ENCODE results near the gene IMPA2.
A peak's percentile ranks its signal among the peaks of the same experiment; 100 is the strongest.
"Not testable (repeated sequence)": the region's sequence is repeated elsewhere in the genome, so short reads cannot be mapped to it uniquely, and the experiment has no call there.

The IMPA2 gene

GRCh38 chr18:12066910-12067511, 85.7 kb downstream of the IMPA2 start:
- no peak for TF ChIP-seq CTCF (conservative IDR thresholded peaks at IDR 0.05; ENCODE audit: low read depth, low read length)
- H3K4me3 ChIP-seq (ENCODE audit: low read depth, low read length): no peak overlapping the region
- no peak for DNase-seq (ENCODE audit: low read depth)

GRCh38 chr18:12067671-12068070, 86.4 kb downstream of the IMPA2 start:
- TF ChIP-seq CTCF (conservative IDR thresholded peaks at IDR 0.05; ENCODE audit: low read depth, low read length): no peak
- H3K4me3 ChIP-seq (ENCODE audit: low read depth, low read length): no peak overlapping the region
- no peak for DNase-seq (ENCODE audit: low read depth)

GRCh38 chr18:12068316-12068949, 87.1 kb downstream of the IMPA2 start:
- not testable (repeated sequence) for H3K4me3 ChIP-seq (ENCODE audit: low read depth, low read length); DNase-seq (ENCODE audit: low read depth)

- no peak for DNase-seq (ENCODE audit: low read depth)
- H3K4me3 ChIP-seq (ENCODE audit: low read depth, low read length): no peak overlapping the region
- no peak for TF ChIP-seq CTCF (conservative IDR thresholded peaks at IDR 0.05; ENCODE audit: low read depth, low read length)
Observed at GRCh38 chr18:12068950-12069320, 87.6 kb downstream of the IMPA2 start.

- not testable (repeated sequence) for DNase-seq (ENCODE audit: low read depth); H3K4me3 ChIP-seq (ENCODE audit: low read depth, low read length)
Observed at GRCh38 chr18:12071066-12071465, 89.8 kb downstream of the IMPA2 start.

- no peak overlapping the region for H3K4me3 ChIP-seq (ENCODE audit: low read depth, low read length)
- no peak for DNase-seq (ENCODE audit: low read depth)
- TF ChIP-seq CTCF (conservative IDR thresholded peaks at IDR 0.05; ENCODE audit: low read depth, low read length): no peak
Observed at GRCh38 chr18:12072996-12073395, 91.7 kb downstream of the IMPA2 start.

- peak; percentile 71 for DNase-seq (ENCODE audit: low read depth)
- peak; percentile 70 for TF ChIP-seq CTCF (conservative IDR thresholded peaks at IDR 0.05; ENCODE audit: low read depth, low read length)
- no peak overlapping the region for H3K4me3 ChIP-seq (ENCODE audit: low read depth, low read length)
Observed at GRCh38 chr18:12074736-12075135, 93.4 kb downstream of the IMPA2 start.

- peak overlapping the region; percentile 46 for H3K4me3 ChIP-seq (ENCODE audit: low read depth, low read length)
- no peak for TF ChIP-seq CTCF (conservative IDR thresholded peaks at IDR 0.05; ENCODE audit: low read depth, low read length)
- peak; percentile 56 for DNase-seq (ENCODE audit: low read depth)
Observed at GRCh38 chr18:12076424-12077140, 95.3 kb downstream of the IMPA2 start.

- not testable (repeated sequence) for H3K4me3 ChIP-seq (ENCODE audit: low read depth, low read length); DNase-seq (ENCODE audit: low read depth)
Observed at GRCh38 chr18:12077994-12078393, 96.7 kb downstream of the IMPA2 start.

Measured in choroid plexus epithelial cell (primary cell).